HG03558 (cell line): Measurements from ENCODE around the gene UBE2G2.

Experiments used
- ATAC-seq: cut with Tn5 transposase; IDR thresholded peaks from one replicate; pipeline ENCODE4 v1.9.1; 2021; ENCODE audit warnings: moderate number of reproducible peaks; ENCODE audit not compliant: unreplicated experiment; ENCODE audit errors: extremely low read depth

UBE2G2 gene

GRCh38 chr21:44753357-44753756 is 48.3 kb downstream of the UBE2G2 start:
- no peak for ATAC-seq

- no peak for ATAC-seq
Observed at GRCh38 chr21:44752671-44753235, 48.9 kb downstream of the UBE2G2 start.

- no peak for ATAC-seq
Observed at GRCh38 chr21:44751799-44752636, 49.6 kb downstream of the UBE2G2 start.

DNA sequence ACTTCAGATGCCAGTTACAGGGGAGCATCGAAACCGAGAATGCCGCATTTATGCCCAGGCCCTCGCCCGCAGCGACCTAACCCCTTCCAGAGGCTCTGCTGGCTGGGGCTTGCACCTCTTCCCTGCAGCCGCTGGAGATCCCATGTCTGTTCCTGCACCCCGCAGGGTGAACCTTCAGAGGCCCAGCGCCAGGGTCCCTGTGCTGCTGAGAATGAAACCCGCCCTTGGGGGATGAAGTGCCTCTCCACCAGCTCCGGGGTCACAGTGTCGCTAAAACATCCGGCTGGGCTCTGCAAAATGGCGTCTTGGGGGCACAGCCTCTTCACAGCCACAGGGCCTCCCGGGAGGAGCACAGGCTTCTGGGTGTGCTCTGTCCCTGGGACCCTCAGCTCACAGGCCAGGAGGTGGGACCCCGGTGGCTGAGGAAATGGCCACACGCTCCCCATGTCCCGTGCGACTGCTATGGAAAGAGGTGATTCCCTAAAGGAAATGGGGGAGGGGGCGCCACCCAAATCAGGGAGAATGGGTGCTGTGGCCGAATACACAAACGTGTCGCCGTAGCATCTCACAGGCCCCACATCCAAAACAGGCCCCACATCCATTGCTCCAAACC is 50.3 kb downstream of the UBE2G2 start:
- ATAC-seq: no peak

GRCh38 chr21:44750675-44751025 is 51.0 kb downstream of the UBE2G2 start:
- no peak for ATAC-seq

DNA sequence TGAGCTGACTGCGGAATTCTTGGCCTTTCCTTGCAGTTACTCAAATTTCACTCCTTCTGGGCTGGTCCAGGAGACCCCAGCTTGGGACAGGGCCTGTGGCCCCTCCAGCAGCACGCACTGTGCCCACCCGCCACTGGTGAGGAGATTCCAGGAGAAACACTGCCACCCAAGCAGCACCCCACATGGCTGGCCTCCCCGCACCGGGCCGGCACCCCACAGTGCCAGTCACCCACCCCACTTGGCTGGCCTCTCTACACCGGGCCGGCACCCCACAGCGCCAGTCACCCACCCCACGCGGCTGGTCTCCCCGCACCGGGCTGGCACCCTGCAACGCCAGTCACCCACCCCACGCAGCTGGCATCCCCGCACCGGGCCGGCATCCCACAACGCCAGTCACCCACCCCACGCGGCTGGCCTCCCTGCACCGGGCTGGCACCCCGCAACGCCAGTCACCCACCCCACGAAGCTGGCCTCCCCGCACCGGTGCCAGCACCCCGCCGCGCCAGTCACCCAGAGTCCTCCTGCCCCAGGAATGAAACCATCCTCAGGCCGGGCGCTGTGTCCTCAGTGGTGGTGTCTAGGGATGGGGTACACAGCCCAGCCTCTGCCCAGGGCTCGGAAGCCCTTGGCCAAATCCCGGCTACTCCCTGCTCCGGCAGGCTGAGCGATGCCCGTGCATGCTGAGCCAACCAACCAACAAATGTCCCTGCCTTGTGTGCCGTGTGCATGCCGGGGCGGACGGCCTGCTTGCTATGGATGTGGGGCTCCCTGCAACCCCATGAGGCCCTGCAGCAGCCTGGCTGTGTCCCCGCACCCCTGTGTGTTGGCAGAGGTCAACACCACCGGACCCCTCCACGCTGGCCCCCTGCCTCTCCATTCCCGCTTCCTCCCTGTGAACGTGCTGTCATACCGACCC is 51.6 kb downstream of the UBE2G2 start:
- no peak for ATAC-seq

- no peak for ATAC-seq
Observed at GRCh38 chr21:44749116-44749758, 52.4 kb downstream of the UBE2G2 start.

- ATAC-seq: no peak
Observed at GRCh38 chr21:44748621-44749020, 53.0 kb downstream of the UBE2G2 start.

GRCh38 chr21:44742418-44743153 is 59.0 kb downstream of the UBE2G2 start:
- ATAC-seq: no peak

- no peak for ATAC-seq
Observed at GRCh38 chr21:44741921-44742320, 59.7 kb downstream of the UBE2G2 start.

DNA sequence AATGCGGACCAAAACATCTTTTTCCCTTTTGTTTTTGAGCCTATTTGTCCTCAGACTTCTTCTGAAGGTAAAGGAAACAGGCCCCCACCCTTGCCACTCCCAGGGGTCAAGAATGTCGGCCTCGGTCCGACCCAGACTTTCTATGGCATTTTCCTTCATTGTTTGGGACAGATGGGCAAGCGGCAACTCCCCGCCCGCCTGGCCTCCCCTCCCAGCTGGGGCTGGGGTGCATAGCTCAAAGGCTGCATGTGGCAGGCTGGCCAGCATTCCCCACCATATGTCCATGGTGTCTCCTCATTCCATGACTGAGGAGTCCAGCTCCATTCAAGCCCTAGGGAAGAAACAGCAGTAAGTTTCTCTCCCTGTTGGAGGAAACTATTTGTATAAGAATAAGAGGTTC is 60.9 kb downstream of the UBE2G2 start:
- ATAC-seq: no peak

GRCh38 chr21:44739316-44739715 is 62.3 kb downstream of the UBE2G2 start:
- ATAC-seq: no peak

- no peak for ATAC-seq
Observed at GRCh38 chr21:44738621-44739020, 63.0 kb downstream of the UBE2G2 start.

GRCh38 chr21:44737706-44738354 is 63.8 kb downstream of the UBE2G2 start:
- ATAC-seq: no peak

- no peak for ATAC-seq
Observed at GRCh38 chr21:44736291-44737004, 65.2 kb downstream of the UBE2G2 start.

GRCh38 chr21:44735821-44736220 is 65.8 kb downstream of the UBE2G2 start:
- ATAC-seq: no peak

DNA sequence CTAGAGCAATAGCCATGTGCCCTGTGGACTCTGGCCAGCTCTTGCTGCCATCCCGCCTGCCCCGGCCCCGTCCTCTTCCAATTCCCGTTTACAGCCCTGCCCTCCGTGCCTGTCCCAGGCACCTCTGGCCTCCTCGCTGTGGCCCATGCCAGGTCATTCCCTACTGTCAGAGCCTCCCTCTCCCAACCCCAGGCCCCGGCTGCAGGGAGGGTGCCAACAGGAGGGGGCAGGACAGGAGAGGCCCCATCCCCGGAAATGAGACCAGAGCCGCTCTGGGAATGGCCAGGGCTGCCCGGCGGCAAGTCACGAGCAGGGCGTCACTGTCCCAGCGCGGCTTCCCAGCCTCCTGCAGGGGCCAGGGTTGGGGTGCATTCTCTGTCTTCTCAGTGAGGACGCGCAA is 66.8 kb downstream of the UBE2G2 start:
- no peak for ATAC-seq

DNA sequence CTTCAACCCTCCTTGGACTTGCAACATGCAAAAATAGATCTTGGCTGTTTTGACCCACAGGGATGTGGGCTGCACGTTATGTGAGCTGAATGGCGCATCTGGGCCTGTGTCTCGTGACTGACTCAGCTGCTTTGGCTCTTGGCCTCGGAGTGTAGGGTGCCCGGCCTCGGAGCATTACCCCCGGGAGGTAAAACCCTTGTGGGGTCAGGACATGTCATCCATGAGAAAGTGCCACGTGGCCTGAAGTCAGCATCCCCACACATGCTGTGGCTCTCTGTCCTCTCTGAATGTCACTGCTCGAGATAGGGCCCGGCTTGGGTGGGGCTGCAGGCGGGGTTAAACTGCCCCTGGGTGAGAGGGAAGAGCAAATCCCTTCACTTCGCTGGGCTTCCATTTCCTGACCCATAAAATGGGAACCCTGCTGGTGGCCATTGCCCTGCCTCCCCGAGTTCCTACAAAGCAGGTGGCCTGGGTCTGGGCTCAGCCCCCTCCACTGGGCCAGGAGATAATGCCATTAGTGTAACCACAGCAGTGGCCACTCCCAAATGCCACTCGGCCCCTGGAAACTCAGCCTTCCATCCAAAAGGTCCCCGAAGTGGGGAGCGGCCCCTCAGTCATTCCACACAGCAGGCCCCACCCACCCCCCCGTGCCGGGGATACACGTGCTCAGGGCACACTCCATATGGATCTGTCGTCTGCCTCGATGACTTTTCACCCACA is 67.4 kb downstream of the UBE2G2 start:
- no peak for ATAC-seq
